Right lobe of liver (tissue), 6 donors: ENCODE results near the gene TNFSF18. TPM values are rescaled to one million over a fixed set of nuclear protein-coding genes. Genes with fewer than 3 reads are reported as not detected.
A peak's percentile ranks its signal among the peaks of the same experiment; 100 is the strongest.

Source experiments
- ATAC-seq, 4 donors: fragments of 200-7000 bp; cut with Tn5 transposase; one replicate each; pipeline ENCODE4 v1.9.1; 2020; ENCODE audit warnings: mild to moderate bottlenecking in 4 of 4, moderate library complexity in 4 of 4
- DNase-seq, 3 donors: peaks; one replicate each; pipeline ENCODE4 v3.0.0-alpha.2; 2020
- H3K27ac ChIP-seq, 3 donors: fragments of 200-600 bp; one replicate each; pipeline ENCODE4 v1.8.0; 2022
- H3K27me3 ChIP-seq, 2 donors: fragments of 200-600 bp; one replicate each; pipeline ENCODE4 v1.8.0; 2022
- H3K36me3 ChIP-seq, 4 donors: fragments of 200-600 bp; sonication (generic) in 1 of 4; one replicate each; pipeline versions ENCODE4 v1.5.1 to v1.8.0; 2017 to 2022; ENCODE audit warnings: control low read depth in 1 of 4
- H3K4me1 ChIP-seq, 4 donors: fragments of 200-600 bp; sonication (generic) in 1 of 4; one replicate each; pipeline versions ENCODE4 v1.5.1 to v1.8.0; 2017 to 2022; ENCODE audit warnings: control low read depth in 1 of 4
- H3K4me3 ChIP-seq, 3 donors: fragments of 200-600 bp; one replicate each; pipeline ENCODE4 v1.8.0; 2022
- H3K9me3 ChIP-seq, 4 donors: fragments of 200-600 bp; sonication (generic) in 1 of 4; one replicate each; pipeline versions ENCODE4 v1.5.1 to v1.8.0; 2017 to 2022; ENCODE audit warnings: control low read depth in 1 of 4
- CTCF ChIP-seq, 4 donors: fragments of 200-600 bp in 3 of 4; fragments of 450-650 bp in 1 of 4; IDR thresholded peaks; one replicate each; pipeline versions ENCODE4 v1.5.1 to v1.8.0; 2016 to 2022; ENCODE audit warnings: antibody characterized with exemption in 4 of 4, mild to moderate bottlenecking in 2 of 4
- POLR2A ChIP-seq: fragments of 450-650 bp; IDR thresholded peaks from one replicate; pipeline ENCODE4 v1.6.1; 2017; ENCODE audit warnings: antibody characterized with exemption, mild to moderate bottlenecking
- WGBS: methylation state at CpG from one replicate; pipeline ENCODE4 v1.1.6; 2018; ENCODE audit warnings: low coverage, low lambda C conversion rate; ENCODE audit not compliant: insufficient coverage; ENCODE audit errors: missing lambda C conversion rate; 5-methylcytosine and 5-hydroxymethylcytosine counted together
- intact Hi-C, 2 donors: fragments of 100-400 bp; cut with DNase I; formaldehyde crosslinking; loops; one replicate each; pipeline versions ENCODE4 v1.11.2 to v1.14.1; 2022
- total RNA-seq, 6 experiments: library from RNA; depleted of rRNA in 2 of 6; stranded (reverse); fragments of >200 nt in 2 of 6; fragmentation: NEBNext Ultra II Directional in 3 of 6; extraction: Animal tissue kit (Norgen Biotek cat#: 25700) in 3 of 6; gene quantifications; one replicate each; pipeline versions ENCODE4 v1.1.0 to v1.2.4, GENCODE V29; 2016 to 2023
- donor health status: DM: no; HTN: yes; CAD: no.
- donor health status: DM: no; HTN: no; CAD: no.
- donor health status: DM: no; HTN: no; CAD: no.
- donor health status: DM: no; HTN: yes; CAD: no.
- donor health status: DM: no; HTN: yes; CAD: no.

Gene TNFSF18
- total RNA-seq, 6 experiments from 2014 or later: not detected

GRCh38 chr1:173015629-173016028 lies 35.1 kb downstream of the TNFSF18 start:
- Histone ChIP-seq H3K27me3 (no peaks in the 10 kb centered on the region), H3K36me3 (no peaks in the 10 kb centered on the region), H3K27ac (no peak overlapping the region), H3K4me1 (no peaks in the 10 kb centered on the region), H3K9me3 (no peaks in the 10 kb centered on the region), H3K4me3 (no peak overlapping the region)
- WGBS: 65% methylated on average over 1 of the region's 1 CpG
- TF ChIP-seq POLR2A: no peak
- no peak for TF ChIP-seq CTCF (IDR thresholded peaks at IDR 0.05)
- no peak for DNase-seq
- intact Hi-C loops: no loop called here
- ATAC-seq: peak in 1 of 4 donors; percentile 35

- Histone ChIP-seq H3K36me3 (no peaks in the 10 kb centered on the region), H3K4me1 (no peaks in the 10 kb centered on the region), H3K9me3 (no peaks in the 10 kb centered on the region), H3K4me3 (no peak overlapping the region), H3K27ac (no peak overlapping the region), H3K27me3 (no peaks in the 10 kb centered on the region)
- DNase-seq (no peak), ATAC-seq (no peak)
- 88% methylated on average over 1 of the region's 1 CpG for WGBS
- intact Hi-C loops: no loop called here
- TF ChIP-seq CTCF (IDR thresholded peaks at IDR 0.05) (no peak), POLR2A (no peak)
Measured at GRCh38 chr1:173014160-173014559, 36.6 kb downstream of the TNFSF18 start.

- Histone ChIP-seq H3K27me3 (no peaks in the 10 kb centered on the region), H3K36me3 (no peaks in the 10 kb centered on the region), H3K9me3 (no peaks in the 10 kb centered on the region), H3K4me1 (no peaks in the 10 kb centered on the region), H3K4me3 (no peak overlapping the region), H3K27ac (no peak overlapping the region)
- intact Hi-C loops: no loop called here
- no peak for DNase-seq
- TF ChIP-seq POLR2A (no peak), CTCF (IDR thresholded peaks at IDR 0.05) (no peak)
- 73% methylated on average over 1 of the region's 1 CpG for WGBS
- no peak for ATAC-seq
Measured at GRCh38 chr1:173012126-173012525, 38.6 kb downstream of the TNFSF18 start.

GRCh38 chr1:173009597-173009996 lies 41.1 kb downstream of the TNFSF18 start:
- DNase-seq: no peak
- Histone ChIP-seq H3K9me3 (no peaks in the 10 kb centered on the region), H3K36me3 (no peaks in the 10 kb centered on the region), H3K4me1 (no peaks in the 10 kb centered on the region), H3K27ac (no peak overlapping the region), H3K27me3 (no peaks in the 10 kb centered on the region), H3K4me3 (no peak overlapping the region)
- peak; percentile 26 to 72 (median 38) for ATAC-seq
- no peak for TF ChIP-seq CTCF (IDR thresholded peaks at IDR 0.05)
- TF ChIP-seq POLR2A: no peak
- intact Hi-C loops: no loop called here
- 59% methylated on average over 1 of the region's 1 CpG for WGBS
